Psoas muscle (tissue), 8 donors: ENCODE data around the gene ENKD1. TPM values are rescaled to one million over a fixed set of nuclear protein-coding genes. Genes with fewer than 3 reads are reported as not detected.

ENCODE experiments used
- ATAC-seq, 4 donors: fragments of 200-7000 bp; cut with Tn5 transposase; one replicate each; pipeline ENCODE4 v1.9.1; 2020; ENCODE audit warnings: moderate library complexity in 3 of 4, mild to moderate bottlenecking in 2 of 4
- DNase-seq, 2 donors: peaks; one replicate each; pipeline ENCODE4 v3.0.0-alpha.2; 2020
- H3K27ac ChIP-seq: fragments of 200-600 bp; one replicate; pipeline ENCODE4 v1.8.0; 2022
- H3K27me3 ChIP-seq, 3 donors: fragments of 200-600 bp in 1 of 3; one replicate each; pipeline versions ENCODE4 v1.6.1 to v1.8.0; 2013 to 2022; ENCODE audit warnings: low read length in 2 of 3, mild to moderate bottlenecking in 2 of 3, moderate library complexity in 1 of 3; ENCODE audit not compliant: insufficient read depth in 3 of 3
- H3K36me3 ChIP-seq, 2 donors: fragments of 200-600 bp in 1 of 2; one replicate each; pipeline versions ENCODE4 v1.6.1 to v1.8.0; 2013 to 2022; ENCODE audit warnings: low read depth in 1 of 2, mild to moderate bottlenecking in 1 of 2, moderate library complexity in 1 of 2; ENCODE audit not compliant: insufficient read depth in 1 of 2
- H3K4me1 ChIP-seq: fragments of 200-600 bp; one replicate; pipeline ENCODE4 v1.8.0; 2022
- H3K4me3 ChIP-seq: fragments of 200-600 bp; one replicate; pipeline ENCODE4 v1.8.0; 2022; ENCODE audit warnings: mild to moderate bottlenecking
- H3K9me3 ChIP-seq: fragments of 200-600 bp; one replicate; pipeline ENCODE4 v1.8.0; 2022
- CTCF ChIP-seq: fragments of 200-600 bp; IDR thresholded peaks from one replicate; pipeline ENCODE4 v1.8.0; 2022; ENCODE audit warnings: antibody characterized with exemption
- WGBS, 3 donors: extraction: QIAGEN DNeasy Blood & Tissue Kit; methylation state at CpG; one replicate each; pipeline versions ENCODE4 v1.1.6 to v1.1.7; 2013; 5-methylcytosine and 5-hydroxymethylcytosine counted together
- intact Hi-C, 2 donors: fragments of 100-400 bp; cut with DNase I; formaldehyde crosslinking; loops; one replicate each; pipeline versions ENCODE4 v1.11.0 to v1.14.2; 2022
- polyA plus RNA-seq, 3 donors: library from polyadenylated mRNA; stranded (reverse); fragments of 200-250 nt; gene quantifications; one replicate each; pipeline ENCODE4 v1.2.3, GENCODE V29; 2013
- total RNA-seq, 4 donors: library from RNA; stranded (reverse); fragmentation: NEBNext Ultra II Directional in 2 of 4; extraction: Animal tissue kit (Norgen Biotek cat#: 25700) in 2 of 4; gene quantifications; one replicate each; pipeline versions ENCODE4 v1.2.1 to v1.2.4, GENCODE V29; 2021 to 2023
- donor health status: healthy with polysubstance abuse.
- donor health status: DM: no; HTN: no; CAD: no; lungs with moderate emphysema.
- donor health status: Bipolar disorder and iron deficiency.
- donor health status: healthy.
- donor health status: DM: yes; HTN: yes; CAD: no.
- donor health status: DM: no; HTN: no; CAD: no.
- donor health status: DM: no; HTN: no; CAD: no.
- donor health status: DM: yes; HTN: yes; CAD: no.

Gene ENKD1
- total and polyA plus RNA-seq, 7 donors, result 6.5 to 20.7 (median 7.6) TPM

DNA sequence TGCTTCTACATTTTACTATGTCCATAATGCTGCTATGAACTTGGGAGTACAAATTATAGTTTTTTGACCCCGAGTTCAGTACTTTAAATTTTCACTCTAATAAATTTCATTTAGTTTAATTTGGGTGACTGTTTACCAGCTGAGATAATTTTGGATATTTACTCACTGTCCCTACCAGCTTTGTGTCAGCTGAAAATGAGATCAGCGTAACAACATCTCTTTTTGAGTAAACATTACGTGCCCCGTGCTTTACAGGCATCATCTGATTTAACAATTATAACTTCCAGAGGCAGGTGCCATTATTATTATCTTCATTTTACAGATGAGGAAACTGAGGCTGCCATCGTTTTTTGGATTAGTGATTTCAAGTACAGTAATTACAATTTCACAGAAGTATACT is 37.6 kb upstream of the ENKD1 start:
- Histone ChIP-seq H3K27me3 (no peaks in the 10 kb centered on the region), H3K27ac (peak overlapping the region; percentile 74), H3K36me3 (no peaks in the 10 kb centered on the region), H3K4me1 (peaks cover 54% of the 10 kb centered on the region), H3K4me3 (no peak overlapping the region), H3K9me3 (no peaks in the 10 kb centered on the region)
- intact Hi-C loops, result no loop called here
- DNase-seq (no peak), ATAC-seq (peak in 2 of 4 donors; percentile 57 to 62)
- no peak for TF ChIP-seq CTCF
- 48 to 88% (median 69%) methylated on average over 5 of the region's 5 CpGs for WGBS, 3 donors

GRCh38 chr16:67703626-67704025 is 37.1 kb upstream of the ENKD1 start:
- Histone ChIP-seq H3K27ac (peak overlapping the region; percentile 74), H3K4me3 (no peak overlapping the region), H3K36me3 (no peaks in the 10 kb centered on the region), H3K9me3 (no peaks in the 10 kb centered on the region), H3K4me1 (peaks cover 51% of the 10 kb centered on the region), H3K27me3 (no peaks in the 10 kb centered on the region)
- 54 to 68% (median 58%) methylated on average over 2 of the region's 2 CpGs for WGBS, 3 donors
- DNase-seq (no peak), ATAC-seq (peak in 2 of 4 donors; percentile 5 to 6)
- no peak for TF ChIP-seq CTCF
- intact Hi-C loops, result no loop called here

DNA sequence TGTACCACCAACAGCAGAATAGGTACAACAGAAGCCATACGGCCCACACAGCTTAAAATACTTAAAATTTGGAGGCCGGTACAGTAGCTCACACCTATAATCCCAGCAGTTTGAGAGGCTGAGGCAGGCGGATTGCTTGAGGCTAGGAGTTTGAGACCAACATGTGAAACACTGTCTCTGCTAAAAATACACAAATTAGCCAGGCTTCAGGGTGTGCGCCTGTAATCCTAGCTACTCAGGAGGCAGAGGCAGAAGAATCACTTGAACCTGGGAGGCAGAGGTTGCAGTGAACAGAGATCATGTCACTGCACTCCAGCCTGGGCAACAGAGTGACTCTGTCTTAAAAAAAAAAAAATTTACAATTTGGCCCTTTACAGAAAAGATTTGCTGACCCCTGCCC is 35.6 kb upstream of the ENKD1 start:
- DNase-seq, result no peak
- intact Hi-C loops, result no loop called here
- TF ChIP-seq CTCF, result no peak
- Histone ChIP-seq H3K36me3 (no peaks in the 10 kb centered on the region), H3K27me3 (no peaks in the 10 kb centered on the region), H3K9me3 (no peaks in the 10 kb centered on the region), H3K4me1 (peaks cover 36% of the 10 kb centered on the region), H3K27ac (peak overlapping the region; percentile 74), H3K4me3 (no peak overlapping the region)
- peak; percentile 38 to 68 (median 56) for ATAC-seq
- 62 to 93% (median 77%) methylated on average over 4 of the region's 4 CpGs for WGBS, 3 donors

DNA sequence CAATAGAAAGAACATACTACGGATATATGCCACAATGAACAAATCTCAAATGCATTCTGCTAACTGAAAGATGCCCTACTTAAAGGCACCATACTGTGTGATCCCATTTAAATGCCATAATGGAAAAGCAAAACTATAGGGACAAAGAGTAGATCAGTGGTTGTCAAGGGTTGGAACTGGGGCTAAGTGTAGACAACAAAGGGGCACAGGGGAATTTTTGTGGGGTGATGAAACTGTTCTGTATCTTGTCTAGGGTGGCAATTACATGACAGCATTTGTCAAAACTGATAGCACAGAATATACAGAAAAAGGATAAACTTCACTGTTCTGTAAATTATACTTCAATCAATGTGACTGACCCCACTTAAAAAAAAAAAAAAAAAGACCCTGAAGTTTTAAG is 34.9 kb upstream of the ENKD1 start:
- DNase-seq (no peak), ATAC-seq (no peak)
- intact Hi-C loops, result no loop called here
- WGBS, 3 donors, result 94 to 96% (median 96%) methylated on average over 1 of the region's 1 CpG
- Histone ChIP-seq H3K27ac (peak overlapping the region; percentile 74), H3K27me3 (no peaks in the 10 kb centered on the region), H3K36me3 (no peaks in the 10 kb centered on the region), H3K4me1 (peaks cover 36% of the 10 kb centered on the region), H3K9me3 (no peaks in the 10 kb centered on the region), H3K4me3 (no peak overlapping the region)
- TF ChIP-seq CTCF, result no peak

DNA sequence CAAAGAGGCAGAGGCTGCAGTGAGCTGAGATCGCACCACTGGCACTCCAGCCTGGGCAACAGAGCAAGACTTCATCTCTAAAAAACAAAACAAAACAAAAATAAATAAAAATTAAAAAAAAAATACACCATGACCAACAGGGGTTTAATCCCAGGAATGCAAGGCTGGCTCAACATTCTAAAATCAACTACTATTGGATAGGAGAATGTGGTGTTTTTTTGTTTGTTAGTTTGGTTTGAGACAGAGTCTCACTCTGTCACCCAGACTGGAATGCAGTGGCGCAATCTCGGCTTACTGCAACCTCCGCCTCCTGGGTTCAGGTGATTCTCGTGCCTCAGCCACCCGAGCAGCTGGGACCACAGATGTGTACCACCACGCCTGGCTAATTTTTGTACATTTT is 32.7 kb upstream of the ENKD1 start:
- Histone ChIP-seq H3K27me3 (no peaks in the 10 kb centered on the region), H3K9me3 (no peaks in the 10 kb centered on the region), H3K4me1 (peaks cover 22% of the 10 kb centered on the region), H3K36me3 (no peaks in the 10 kb centered on the region), H3K27ac (no peak overlapping the region), H3K4me3 (no peak overlapping the region)
- intact Hi-C loops, result loop anchor here in 1 of 2 donors (10.0 kb wide), 1 partner anchor 346 kb away; no protein-coding TSS in a partner anchor
- WGBS, 3 donors, result 96 to 99% (median 97%) methylated on average over 7 of the region's 7 CpGs
- no peak for DNase-seq
- TF ChIP-seq CTCF, result no peak
- ATAC-seq, result no peak
